GM12801 (cell line): ENCODE measurements around the gene MRAS.

Source experiments
- TF ChIP-seq, protein P1 (sequence below): IDR thresholded peaks from one replicate; pipeline ENCODE4 v1.5.1; 2011; ENCODE audit warnings: control low read depth; ENCODE audit not compliant: insufficient read length; ENCODE audit errors: extremely low read depth

The MRAS gene

DNA sequence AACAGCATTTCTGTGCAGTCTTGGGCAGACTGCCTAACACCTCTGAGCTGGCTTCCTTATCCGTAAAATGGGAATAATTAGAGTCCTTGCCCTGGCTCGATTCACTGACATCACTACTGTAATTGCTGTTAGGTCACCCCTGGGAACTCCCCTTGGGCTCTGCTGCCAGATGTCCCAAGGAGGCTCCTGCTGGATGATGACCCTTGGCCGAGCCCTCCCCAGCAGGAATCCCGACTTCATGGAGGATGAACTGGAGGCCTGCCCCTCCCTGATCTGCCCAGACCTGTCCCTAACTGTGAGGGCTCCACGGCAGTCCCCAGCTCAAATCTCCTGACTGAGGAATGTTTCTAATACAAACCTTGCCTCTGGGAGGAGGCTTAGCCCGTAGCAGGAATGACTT is 104.1 kb downstream of the MRAS start:
- TF ChIP-seq, protein P1, sequence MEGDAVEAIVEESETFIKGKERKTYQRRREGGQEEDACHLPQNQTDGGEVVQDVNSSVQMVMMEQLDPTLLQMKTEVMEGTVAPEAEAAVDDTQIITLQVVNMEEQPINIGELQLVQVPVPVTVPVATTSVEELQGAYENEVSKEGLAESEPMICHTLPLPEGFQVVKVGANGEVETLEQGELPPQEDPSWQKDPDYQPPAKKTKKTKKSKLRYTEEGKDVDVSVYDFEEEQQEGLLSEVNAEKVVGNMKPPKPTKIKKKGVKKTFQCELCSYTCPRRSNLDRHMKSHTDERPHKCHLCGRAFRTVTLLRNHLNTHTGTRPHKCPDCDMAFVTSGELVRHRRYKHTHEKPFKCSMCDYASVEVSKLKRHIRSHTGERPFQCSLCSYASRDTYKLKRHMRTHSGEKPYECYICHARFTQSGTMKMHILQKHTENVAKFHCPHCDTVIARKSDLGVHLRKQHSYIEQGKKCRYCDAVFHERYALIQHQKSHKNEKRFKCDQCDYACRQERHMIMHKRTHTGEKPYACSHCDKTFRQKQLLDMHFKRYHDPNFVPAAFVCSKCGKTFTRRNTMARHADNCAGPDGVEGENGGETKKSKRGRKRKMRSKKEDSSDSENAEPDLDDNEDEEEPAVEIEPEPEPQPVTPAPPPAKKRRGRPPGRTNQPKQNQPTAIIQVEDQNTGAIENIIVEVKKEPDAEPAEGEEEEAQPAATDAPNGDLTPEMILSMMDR, result no peak
